Esophagus squamous epithelium (tissue), 4 donors: Measurements from ENCODE around the gene SUPT20HL2.

Experiments used
- CTCF ChIP-seq, 6 experiments: fragments of 450-650 bp in 4 of 6; fragments of 200-600 bp in 2 of 6; sonication (generic) in 2 of 6; IDR thresholded peaks; one replicate each; pipeline ENCODE4 v1.5.1; 2016 to 2019; ENCODE audit warnings: antibody characterized with exemption in 6 of 6, mild to moderate bottlenecking in 4 of 6, moderate library complexity in 4 of 6
- POLR2A ChIP-seq, 4 donors: fragments of 450-650 bp; IDR thresholded peaks; one replicate each; pipeline ENCODE4 v1.6.1; 2017; ENCODE audit warnings: antibody characterized with exemption in 4 of 4, mild to moderate bottlenecking in 4 of 4, moderate library complexity in 3 of 4

- no peak for TF ChIP-seq CTCF (IDR thresholded peaks at IDR 0.05)
- TF ChIP-seq POLR2A (IDR thresholded peaks at IDR 0.05), result no peak
Measured at GRCh38 chrX:24293412-24293811, 20.5 kb downstream of the SUPT20HL2 start.
